K562 (cell line): ENCODE results near the gene TENM3. TPM values are rescaled to one million over a fixed set of nuclear protein-coding genes. Genes with fewer than 3 reads are reported as not detected.

Experiments used
- ATAC-seq: fragments of 200-7000 bp; cut with Tn5 transposase; 3 replicates; pipeline ENCODE4 v1.9.1; 2020; ENCODE audit warnings: moderate library complexity
- BruUV-seq: library from RNA; stranded (reverse); fragments of 400-500 nt; replicated peaks from 2 replicates; lab custom pipeline; 2021; lab: Mats Ljungman, UMichigan
- CTCF ChIA-PET: fragments of 300-600 bp; formaldehyde crosslinking; extraction: SDS; loops from one replicate; lab custom pipeline; 2021; ENCODE audit warnings: low intra/inter-chr PET ratio; lab: Yijun Ruan, JAX
- POLR2A ChIA-PET: fragments of 300-600, 350-650 bp; sonication (Branson Sonifier 250); formaldehyde crosslinking; extraction: SDS; loops from one replicate; lab custom pipeline; 2021; ENCODE audit warnings: antibody characterized with exemption, inconsistent platforms; lab: Yijun Ruan, JAX
- DNase-seq, 4 experiments: peaks; one replicate each; pipeline versions ENCODE4 v3.0.0 to v3.0.0-alpha.2; 2011 to 2018; ENCODE audit warnings: low spot score in 3 of 4, mixed read lengths in 3 of 4; ENCODE audit errors: extremely low read depth in 1 of 4
- FAIRE-seq: peaks from 2 replicates; lab custom pipeline; 2011; peaks lifted over from hg19 to GRCh38; lab: Jason Lieb, UNC
- H2AFZ ChIP-seq: 2 replicates; pipeline ENCODE4 v1.6.0; 2011; ENCODE audit warnings: low read depth, low read length, control low read depth, inconsistent platforms
- H3K27ac ChIP-seq: fragments of 200-600 bp; 3 replicates; pipeline ENCODE4 v1.8.0; 2011; ENCODE audit warnings: low read depth, mild to moderate bottlenecking, control low read depth, inconsistent platforms, low read length, moderate library complexity, mixed read lengths; ENCODE audit errors: extremely low read depth
- H3K27me3 ChIP-seq, 2 experiments: fragments of 300-600 bp in 1 of 2; 2 replicates in 1 of 2; 3 replicates in 1 of 2; pipeline versions ENCODE4 v1.6.0 to v1.8.0; 2011; ENCODE audit warnings: inconsistent platforms in 2 of 2, low read length in 2 of 2, mild to moderate bottlenecking in 1 of 2, mixed read lengths in 1 of 2, moderate library complexity in 1 of 2; ENCODE audit not compliant: control insufficient read depth in 2 of 2, insufficient read depth in 2 of 2
- H3K36me3 ChIP-seq: fragments of 300-600 bp; 3 replicates; pipeline ENCODE4 v1.8.0; 2011; ENCODE audit warnings: mild to moderate bottlenecking, low read length, inconsistent platforms; ENCODE audit not compliant: control insufficient read depth, insufficient read depth
- H3K4me1 ChIP-seq, 2 experiments: fragments of 200-600 bp in 1 of 2; replicated peaks in 1 of 2; 2 replicates in 1 of 2; 3 replicates in 1 of 2; pipeline versions ENCODE4 v1.5.1 to v1.8.0; 2011; ENCODE audit warnings: inconsistent platforms in 2 of 2, low read length in 2 of 2, mild to moderate bottlenecking in 1 of 2, mixed read lengths in 1 of 2, moderate library complexity in 1 of 2; ENCODE audit not compliant: control insufficient read depth in 2 of 2, insufficient read depth in 2 of 2
- H3K4me2 ChIP-seq: 2 replicates; pipeline ENCODE4 v1.6.1; 2011; ENCODE audit warnings: low read length, control low read depth, inconsistent platforms, mixed read lengths; ENCODE audit not compliant: insufficient read depth
- H3K4me3 ChIP-seq: fragments of 200-600 bp; sonication (generic), shearing (Covaris generic); 2 replicates; pipeline ENCODE4 v1.5.1; 2016; ENCODE audit warnings: control low read depth, inconsistent platforms
- H3K79me2 ChIP-seq: fragments of 200-600 bp; 3 replicates; pipeline ENCODE4 v1.8.0; 2011; ENCODE audit warnings: low read length, inconsistent platforms; ENCODE audit not compliant: control insufficient read depth, insufficient read depth
- H3K9ac ChIP-seq, 2 experiments: 2 replicates each; pipeline versions ENCODE4 v1.6.0 to v1.6.1; 2011; ENCODE audit warnings: low read depth in 2 of 2, low read length in 2 of 2, control low read depth in 1 of 2, inconsistent platforms in 1 of 2, mild to moderate bottlenecking in 1 of 2, mixed read lengths in 1 of 2; ENCODE audit not compliant: insufficient read depth in 1 of 2
- H3K9me1 ChIP-seq: one replicate; pipeline ENCODE4 v1.6.0; 2011; ENCODE audit warnings: inconsistent platforms, mild to moderate bottlenecking, low read length, moderate library complexity; ENCODE audit not compliant: control insufficient read depth, insufficient read depth
- H3K9me3 ChIP-seq: replicated peaks from 2 replicates; pipeline ENCODE4 v1.5.1; 2011; ENCODE audit warnings: low read depth, low read length, inconsistent platforms; ENCODE audit not compliant: control insufficient read depth, insufficient read depth
- H4K20me1 ChIP-seq: replicated peaks from 2 replicates; pipeline ENCODE4 v1.6.1; 2011; ENCODE audit warnings: low read length, inconsistent platforms, mixed read lengths; ENCODE audit not compliant: control insufficient read depth, insufficient read depth
- ARHGAP35 ChIP-seq: fragments of 450-650 bp; IDR thresholded peaks from 2 replicates; pipeline ENCODE4 v1.6.1; 2018; ENCODE audit not compliant: partially characterized antibody
- CBFA2T3 ChIP-seq: fragments of 450-650 bp; IDR thresholded peaks from 2 replicates; pipeline ENCODE4 v1.6.1; 2017
- EWSR1 ChIP-seq: fragments of 450-650 bp; IDR thresholded peaks from 2 replicates; pipeline ENCODE4 v1.6.1; 2018; ENCODE audit warnings: borderline replicate concordance, mild to moderate bottlenecking, low read depth, moderate library complexity; ENCODE audit not compliant: partially characterized antibody
- HDAC3 ChIP-seq: fragments of 450-650 bp; IDR thresholded peaks from 2 replicates; pipeline ENCODE4 v1.6.1; 2018; ENCODE audit warnings: borderline replicate concordance, mild to moderate bottlenecking, moderate library complexity; ENCODE audit not compliant: partially characterized antibody
- HIVEP1 ChIP-seq: fragments of 250-450 bp; sonication (Bioruptor Pico); IDR thresholded peaks from 2 replicates; pipeline ENCODE4 v1.4.0; 2020; ENCODE audit warnings: mild to moderate bottlenecking
- PATZ1 ChIP-seq: fragments of 250-450 bp; sonication (Bioruptor Pico); IDR thresholded peaks from 2 replicates; pipeline ENCODE4 v1.5.0; 2020; ENCODE audit warnings: mild to moderate bottlenecking, borderline replicate concordance
- POLR2G ChIP-seq: fragments of 200-400 bp; formaldehyde crosslinking; IDR thresholded peaks from 2 replicates; pipeline ENCODE4 v1.6.1; 2017; ENCODE audit warnings: low read depth, mild to moderate bottlenecking, antibody characterized with exemption, low read length, moderate library complexity
- SMC3 ChIP-seq: conservative IDR thresholded peaks from 2 replicates; pipeline ENCODE4 v1.6.1; 2011; ENCODE audit warnings: low read depth, low read length, improper control_type of control experiment; ENCODE audit not compliant: insufficient read depth
- WGBS: fragments of 100-300 bp; shearing (Covaris generic); methylation state at CpG from one replicate; pipeline ENCODE4 v1.1.6; 2016; ENCODE audit warnings: low coverage, mixed read lengths; ENCODE audit not compliant: insufficient coverage; ENCODE audit errors: missing lambda C conversion rate; 5-methylcytosine and 5-hydroxymethylcytosine counted together
- in situ Hi-C: fragments of 300-500 bp; cut with MboI; formaldehyde crosslinking; loops from 4 replicates; pipeline ENCODE4 v1.15.0; 2018; ENCODE audit warnings: inconsistent platforms, mixed read lengths
- intact Hi-C: fragments of 100-400 bp; cut with micrococcal nuclease; formaldehyde crosslinking; loops from 2 replicates; pipeline ENCODE4 v1.14.2; 2022
- polyA plus RNA-seq, 8 experiments: library from polyadenylated mRNA; depleted of rRNA in 4 of 8; stranded (reverse) in 5 of 8; unstranded in 3 of 8; fragments of >200 nt; fragmentation: Nextera tagmentation in 2 of 8; fragmentation: Illumina TruSeq in 1 of 8; extraction: Ambion mirVana in 2 of 8; extraction: Trizol in 1 of 8; gene quantifications; 2 replicates each; pipeline versions ENCODE4 v1.2.1 to v1.2.3, GENCODE V29; 2011 to 2014; ENCODE audit warnings: inconsistent platforms in 1 of 8, missing spikeins in 1 of 8
- total RNA-seq, 7 experiments: library from RNA; depleted of rRNA in 6 of 7; stranded (reverse); fragments of >200 nt in 6 of 7; fragmentation: Illumina TruSeq in 2 of 7; extraction: Trizol in 2 of 7; gene quantifications; 2 replicates each; pipeline versions ENCODE4 v1.2.1 to v1.2.3, GENCODE V29; 2011 to 2021; ENCODE audit warnings: low replicate concordance in 1 of 7
- TF ChIP-seq, protein P1 (sequence below): fragments of 250-450 bp; sonication (Bioruptor Pico); IDR thresholded peaks from 2 replicates; pipeline ENCODE4 v1.8.0; 2021; ENCODE audit warnings: moderate library complexity, mild to moderate bottlenecking, inconsistent platforms

The TENM3 gene
- total and polyA plus RNA-seq, 9 of the 15 experiments (the other 6 are each of a cell fraction or from before 2014, with no cell fraction given), result 0.01 to 0.02 TPM; not detected in 7

GRCh38 chr4:182309877-182310276 lies 66.7 kb downstream of the TENM3 start:
- CTCF ChIA-PET, result no interaction called here
- in situ Hi-C loops (no loop called here), intact Hi-C loops (no loop called here)
- Histone ChIP-seq H3K4me1 (no peaks in the 10 kb centered on the region), H3K79me2 (no peaks in the 10 kb centered on the region), H2AFZ (no peak overlapping the region), H3K9me3 (no peaks in the 10 kb centered on the region), H4K20me1 (no peaks in the 10 kb centered on the region), H3K27ac (no peak overlapping the region), H3K4me2 (no peak overlapping the region), H3K36me3 (no peaks in the 10 kb centered on the region), H3K9ac (no peak overlapping the region), H3K27me3 (no peaks in the 10 kb centered on the region), H3K9me1 (no peaks in the 10 kb centered on the region), H3K4me3 (no peak overlapping the region)
- BruUV-seq, result no TSS peak
- no peak for FAIRE-seq
- no peak for DNase-seq
- POLR2A ChIA-PET, result no interaction called here
- ATAC-seq, result no peak
- 0% methylated on average over 1 of the region's 1 CpG for WGBS
- TF ChIP-seq HDAC3, result no peak
- TF ChIP-seq POLR2G, result no peak
- TF ChIP-seq, protein P1, sequence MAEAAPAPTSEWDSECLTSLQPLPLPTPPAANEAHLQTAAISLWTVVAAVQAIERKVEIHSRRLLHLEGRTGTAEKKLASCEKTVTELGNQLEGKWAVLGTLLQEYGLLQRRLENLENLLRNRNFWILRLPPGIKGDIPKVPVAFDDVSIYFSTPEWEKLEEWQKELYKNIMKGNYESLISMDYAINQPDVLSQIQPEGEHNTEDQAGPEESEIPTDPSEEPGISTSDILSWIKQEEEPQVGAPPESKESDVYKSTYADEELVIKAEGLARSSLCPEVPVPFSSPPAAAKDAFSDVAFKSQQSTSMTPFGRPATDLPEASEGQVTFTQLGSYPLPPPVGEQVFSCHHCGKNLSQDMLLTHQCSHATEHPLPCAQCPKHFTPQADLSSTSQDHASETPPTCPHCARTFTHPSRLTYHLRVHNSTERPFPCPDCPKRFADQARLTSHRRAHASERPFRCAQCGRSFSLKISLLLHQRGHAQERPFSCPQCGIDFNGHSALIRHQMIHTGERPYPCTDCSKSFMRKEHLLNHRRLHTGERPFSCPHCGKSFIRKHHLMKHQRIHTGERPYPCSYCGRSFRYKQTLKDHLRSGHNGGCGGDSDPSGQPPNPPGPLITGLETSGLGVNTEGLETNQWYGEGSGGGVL (CRISPR knock-in tag), result no peak
- no peak for TF ChIP-seq CBFA2T3
- no peak for TF ChIP-seq ARHGAP35
- TF ChIP-seq HIVEP1, result no peak
- no peak for TF ChIP-seq EWSR1
- TF ChIP-seq PATZ1 (CRISPR knock-in tag), result no peak
- no peak for TF ChIP-seq SMC3
